Adrenal gland (tissue), 5 donors: ENCODE measurements around the gene KTI12.

Experiments
- POLR2A ChIP-seq, 2 donors: fragments of 450-650 bp; IDR thresholded peaks; one replicate each; pipeline ENCODE4 v1.6.1; 2017; ENCODE audit warnings: antibody characterized with exemption in 2 of 2, mild to moderate bottlenecking in 2 of 2, moderate library complexity in 1 of 2
- TF ChIP-seq, protein P1 (sequence below), 6 experiments: fragments of 450-650 bp in 4 of 6; fragments of 200-600 bp in 2 of 6; sonication (generic) in 1 of 6; IDR thresholded peaks; 1 replicate in 5 of 6; 2 replicates in 1 of 6; pipeline versions ENCODE4 v1.5.1 to v1.8.0; 2016 to 2021; ENCODE audit warnings: antibody characterized with exemption in 6 of 6, mild to moderate bottlenecking in 2 of 6, moderate library complexity in 1 of 6
- donor health status: DM: no; HTN: no; CAD: no.

- TF ChIP-seq POLR2A (IDR thresholded peaks at IDR 0.05), result no peak
- TF ChIP-seq, protein P1, sequence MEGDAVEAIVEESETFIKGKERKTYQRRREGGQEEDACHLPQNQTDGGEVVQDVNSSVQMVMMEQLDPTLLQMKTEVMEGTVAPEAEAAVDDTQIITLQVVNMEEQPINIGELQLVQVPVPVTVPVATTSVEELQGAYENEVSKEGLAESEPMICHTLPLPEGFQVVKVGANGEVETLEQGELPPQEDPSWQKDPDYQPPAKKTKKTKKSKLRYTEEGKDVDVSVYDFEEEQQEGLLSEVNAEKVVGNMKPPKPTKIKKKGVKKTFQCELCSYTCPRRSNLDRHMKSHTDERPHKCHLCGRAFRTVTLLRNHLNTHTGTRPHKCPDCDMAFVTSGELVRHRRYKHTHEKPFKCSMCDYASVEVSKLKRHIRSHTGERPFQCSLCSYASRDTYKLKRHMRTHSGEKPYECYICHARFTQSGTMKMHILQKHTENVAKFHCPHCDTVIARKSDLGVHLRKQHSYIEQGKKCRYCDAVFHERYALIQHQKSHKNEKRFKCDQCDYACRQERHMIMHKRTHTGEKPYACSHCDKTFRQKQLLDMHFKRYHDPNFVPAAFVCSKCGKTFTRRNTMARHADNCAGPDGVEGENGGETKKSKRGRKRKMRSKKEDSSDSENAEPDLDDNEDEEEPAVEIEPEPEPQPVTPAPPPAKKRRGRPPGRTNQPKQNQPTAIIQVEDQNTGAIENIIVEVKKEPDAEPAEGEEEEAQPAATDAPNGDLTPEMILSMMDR (IDR thresholded peaks at IDR 0.05), result no peak
These were observed 23.6 kb upstream of the KTI12 start for GRCh38 chr1:52057255-52057654.
